ENCODE data around the gene P2RX6. TPM values are rescaled to one million over a fixed set of nuclear protein-coding genes. Genes with fewer than 3 reads are reported as not detected.
"Not testable (repeated sequence)": the region's sequence is repeated elsewhere in the genome, so short reads cannot be mapped to it uniquely, and the experiment has no call there.

The P2RX6 gene
- total RNA-seq, 6 donors from 2014 or later, result 0.39 to 22.0 (median 0.65) TPM

- Histone ChIP-seq H3K27ac (no peak overlapping the region), H3K27me3 (peaks cover 0 to 10% (median 3%) of the 10 kb centered on the region in 4 donors), H3K4me3 (no peak overlapping the region), H3K36me3 (no peaks in the 10 kb centered on the region), H3K4me1 (peaks cover 8 to 14% (median 9%) of the 10 kb centered on the region in 4 donors), H3K9me3 (no peaks in the 10 kb centered on the region)
- ATAC-seq (ENCODE audit: low FRiP score in 2 of 2) (peak in 1 of 2 donors; percentile 43), DNase-seq (peak in 1 of 2 donors; percentile 49)
- WGBS, 2 donors, result 77 to 79% methylated on average over 7 of the region's 7 CpGs
- TF ChIP-seq POLR2AphosphoS5 (IDR thresholded peaks at IDR 0.05), result no peak
- TF ChIP-seq EP300 (IDR thresholded peaks at IDR 0.05), result no peak
- TF ChIP-seq POLR2A (IDR thresholded peaks at IDR 0.05), result no peak
- TF ChIP-seq, protein P1, sequence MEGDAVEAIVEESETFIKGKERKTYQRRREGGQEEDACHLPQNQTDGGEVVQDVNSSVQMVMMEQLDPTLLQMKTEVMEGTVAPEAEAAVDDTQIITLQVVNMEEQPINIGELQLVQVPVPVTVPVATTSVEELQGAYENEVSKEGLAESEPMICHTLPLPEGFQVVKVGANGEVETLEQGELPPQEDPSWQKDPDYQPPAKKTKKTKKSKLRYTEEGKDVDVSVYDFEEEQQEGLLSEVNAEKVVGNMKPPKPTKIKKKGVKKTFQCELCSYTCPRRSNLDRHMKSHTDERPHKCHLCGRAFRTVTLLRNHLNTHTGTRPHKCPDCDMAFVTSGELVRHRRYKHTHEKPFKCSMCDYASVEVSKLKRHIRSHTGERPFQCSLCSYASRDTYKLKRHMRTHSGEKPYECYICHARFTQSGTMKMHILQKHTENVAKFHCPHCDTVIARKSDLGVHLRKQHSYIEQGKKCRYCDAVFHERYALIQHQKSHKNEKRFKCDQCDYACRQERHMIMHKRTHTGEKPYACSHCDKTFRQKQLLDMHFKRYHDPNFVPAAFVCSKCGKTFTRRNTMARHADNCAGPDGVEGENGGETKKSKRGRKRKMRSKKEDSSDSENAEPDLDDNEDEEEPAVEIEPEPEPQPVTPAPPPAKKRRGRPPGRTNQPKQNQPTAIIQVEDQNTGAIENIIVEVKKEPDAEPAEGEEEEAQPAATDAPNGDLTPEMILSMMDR (IDR thresholded peaks at IDR 0.05), result no peak
Observed at GRCh38 chr22:20968281-20968977, 46.5 kb upstream of the P2RX6 start.

- Histone ChIP-seq H3K36me3 (no peaks in the 10 kb centered on the region), H3K4me1 (no peaks in the 10 kb centered on the region), H3K9me3 (no peaks in the 10 kb centered on the region), H3K4me3 (no peak overlapping the region), H3K27ac (no peak overlapping the region), H3K27me3 (no peaks in the 10 kb centered on the region)
- 57 to 72% methylated on average over 3 to 4 of the region's 4 CpGs for WGBS, 2 donors
- DNase-seq (no peak), ATAC-seq (ENCODE audit: low FRiP score in 2 of 2) (no peak)
- TF ChIP-seq POLR2A (IDR thresholded peaks at IDR 0.05) (no peak), POLR2AphosphoS5 (IDR thresholded peaks at IDR 0.05) (no peak)
Observed at GRCh38 chr22:20970939-20971657, 43.9 kb upstream of the P2RX6 start.

GRCh38 chr22:20972014-20972694, 42.8 kb upstream of the P2RX6 start:
- DNase-seq; ATAC-seq (ENCODE audit: low FRiP score in 2 of 2); H3K27ac ChIP-seq; H3K36me3 ChIP-seq; H3K27me3 ChIP-seq; H3K4me1 ChIP-seq; H3K9me3 ChIP-seq; H3K4me3 ChIP-seq: not testable (repeated sequence)
- 67% methylated on average over 6 to 11 of the region's 11 CpGs for WGBS, 2 donors

DNA sequence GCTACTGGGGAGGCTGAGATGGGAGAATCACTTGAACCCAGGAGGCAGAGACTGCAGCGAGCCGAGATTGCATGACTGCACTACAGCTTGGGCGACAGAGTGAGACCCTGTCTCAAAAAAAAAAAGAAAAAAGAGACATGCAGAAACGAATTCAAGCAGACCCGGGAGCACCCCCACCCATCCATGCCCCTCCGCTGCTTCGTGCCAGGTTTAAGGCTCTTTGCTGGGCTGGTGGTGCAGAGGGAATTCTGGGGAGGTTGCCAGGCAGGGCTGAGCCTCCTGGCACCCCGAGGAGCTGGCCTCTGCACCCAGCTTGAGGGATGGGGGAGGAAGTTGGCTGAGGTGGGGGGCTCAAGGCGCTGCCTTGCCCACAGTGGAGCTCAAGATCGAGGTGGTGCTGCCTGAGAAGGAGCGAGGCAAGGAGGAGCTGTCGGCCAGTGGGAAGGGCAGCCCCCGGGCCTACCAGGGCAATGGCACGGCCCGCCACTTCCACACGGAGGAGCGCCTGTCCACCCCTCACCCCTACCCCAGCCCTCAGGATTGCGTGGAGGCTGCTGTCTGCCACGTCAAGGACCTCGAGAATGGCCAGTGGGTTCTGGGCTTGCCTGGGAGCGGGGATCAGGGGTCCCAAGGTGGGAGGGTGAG, 41.9 kb upstream of the P2RX6 start:
- H3K36me3 ChIP-seq, result no peaks in the 10 kb centered on the region
- no peaks in the 10 kb centered on the region for H3K9me3 ChIP-seq
- no peak for ATAC-seq (ENCODE audit: low FRiP score in 2 of 2)
- H3K27me3 ChIP-seq, result no peaks in the 10 kb centered on the region
- H3K27ac ChIP-seq, result no peak overlapping the region
- TF ChIP-seq POLR2A (IDR thresholded peaks at IDR 0.05), result no peak
- TF ChIP-seq EP300 (IDR thresholded peaks at IDR 0.05), result no peak
- TF ChIP-seq POLR2AphosphoS5 (IDR thresholded peaks at IDR 0.05), result no peak
- TF ChIP-seq, protein P1 (IDR thresholded peaks at IDR 0.05), result no peak
- 65 to 79% methylated on average over 12 to 15 of the region's 21 CpGs for WGBS, 2 donors
- peak in 1 of 2 donors; percentile 62 for DNase-seq
- no peaks in the 10 kb centered on the region for H3K4me1 ChIP-seq
- no peak overlapping the region for H3K4me3 ChIP-seq

GRCh38 chr22:20973634-20974286, 41.2 kb upstream of the P2RX6 start:
- DNase-seq (peak in 1 of 2 donors; percentile 77), ATAC-seq (ENCODE audit: low FRiP score in 2 of 2) (no peak)
- Histone ChIP-seq H3K36me3 (no peaks in the 10 kb centered on the region), H3K27me3 (no peaks in the 10 kb centered on the region), H3K4me1 (no peaks in the 10 kb centered on the region), H3K4me3 (no peak overlapping the region), H3K27ac (no peak overlapping the region), H3K9me3 (peaks cover 0 to 5% (median 1%) of the 10 kb centered on the region in 4 donors)
- TF ChIP-seq EP300 (IDR thresholded peaks at IDR 0.05) (no peak), POLR2A (IDR thresholded peaks at IDR 0.05) (no peak), POLR2AphosphoS5 (IDR thresholded peaks at IDR 0.05) (no peak)
- TF ChIP-seq, protein P1 (IDR thresholded peaks at IDR 0.05), result no peak
- 64 to 76% methylated on average over 4 to 15 of the region's 21 CpGs for WGBS, 2 donors
